MCF 10A (cell line): Measurements from ENCODE around the gene PAK2. TPM values are rescaled to one million over a fixed set of nuclear protein-coding genes. Genes with fewer than 3 reads are reported as not detected.

ENCODE experiments used
- BruUV-seq: library from RNA; stranded (reverse); fragments of 400-500 nt; replicated peaks from 2 replicates; lab custom pipeline; 2021; lab: Mats Ljungman, UMichigan
- CTCF ChIA-PET: fragments of 300-600 bp; sonication (Branson Sonifier 250); formaldehyde crosslinking; extraction: SDS; loops from one replicate; lab custom pipeline; 2021; ENCODE audit warnings: antibody characterized with exemption, inconsistent platforms; lab: Yijun Ruan, JAX
- POLR2A ChIA-PET: fragments of 300-600, 350-650 bp; sonication (Branson Sonifier 250); formaldehyde crosslinking; extraction: SDS; loops from one replicate; lab custom pipeline; 2020; ENCODE audit warnings: antibody characterized with exemption, inconsistent platforms; lab: Yijun Ruan, JAX
- DNase-seq: peaks from one replicate; pipeline ENCODE4 v3.0.0-alpha.2; 2018; ENCODE audit not compliant: unreplicated experiment
- H3K27ac Mint-ChIP-seq: one replicate; pipeline ENCODE4 v1.8.0; 2022; ENCODE audit warnings: mild to moderate bottlenecking, low read depth, mixed read lengths; ENCODE audit not compliant: unreplicated experiment
- H3K27me3 Mint-ChIP-seq: one replicate; pipeline ENCODE4 v1.8.0; 2022; ENCODE audit warnings: mixed read lengths; ENCODE audit not compliant: insufficient read depth, unreplicated experiment
- H3K36me3 Mint-ChIP-seq: one replicate; pipeline ENCODE4 v1.8.0; 2022; ENCODE audit warnings: mild to moderate bottlenecking, moderate library complexity, mixed read lengths; ENCODE audit not compliant: insufficient read depth, unreplicated experiment
- H3K4me1 Mint-ChIP-seq: one replicate; pipeline ENCODE4 v1.8.0; 2022; ENCODE audit warnings: mixed read lengths; ENCODE audit not compliant: insufficient read depth, unreplicated experiment
- H3K4me3 Mint-ChIP-seq: one replicate; pipeline ENCODE4 v1.8.0; 2022; ENCODE audit warnings: mild to moderate bottlenecking, moderate library complexity, mixed read lengths; ENCODE audit not compliant: unreplicated experiment
- H3K9me3 Mint-ChIP-seq: one replicate; pipeline ENCODE4 v1.8.0; 2022; ENCODE audit warnings: mixed read lengths; ENCODE audit not compliant: unreplicated experiment
- CTCF ChIP-seq: fragments of 200-600 bp; IDR thresholded peaks from one replicate; pipeline ENCODE4 v1.8.0; 2022; ENCODE audit warnings: antibody characterized with exemption, mild to moderate bottlenecking; ENCODE audit not compliant: unreplicated experiment
- intact Hi-C: fragments of 100-400 bp; cut with micrococcal nuclease; formaldehyde crosslinking; loops from 2 replicates; pipeline ENCODE4 v1.14.1; 2022
- total RNA-seq: library from RNA; stranded (reverse); gene quantifications from 2 replicates; pipeline ENCODE4 v1.2.3, GENCODE V29; 2022

PAK2 gene
- total RNA-seq, 1 experiment from 2014 or later, result 119 TPM

GRCh38 chr3:196790636-196791035 is 51.0 kb downstream of the PAK2 start:
- POLR2A ChIA-PET, result interaction anchor here (1.1 to 2.8 kb wide), 4 partner anchors 10 to 78 kb away, joined by 3 to 15 read pairs (median 6); partner anchors contain the start of genes CEP19, PAK2 and PIGX
- Mint-ChIP-seq H3K4me3 (no peak overlapping the region), H3K4me1 (peaks cover 19% of the 10 kb centered on the region), H3K27ac (peak overlapping the region; percentile 46), H3K27me3 (no peaks in the 10 kb centered on the region), H3K9me3 (no peaks in the 10 kb centered on the region), H3K36me3 (peaks cover 25% of the 10 kb centered on the region)
- no peak for TF ChIP-seq CTCF
- CTCF ChIA-PET, result interaction anchor here (2.2 kb wide), 1 partner anchor 11 kb away, joined by 6 read pairs; no protein-coding TSS in a partner anchor
- intact Hi-C loops, result no loop called here
- no peak for DNase-seq
- BruUV-seq, result no TSS peak

- no peak for TF ChIP-seq CTCF
- intact Hi-C loops, result loop anchor here (2.0 kb wide), 1 partner anchor 52 kb away; no protein-coding TSS in a partner anchor
- H3K9me3 Mint-ChIP-seq, result no peaks in the 10 kb centered on the region
- POLR2A ChIA-PET, result interaction anchor here (0.5 to 3.2 kb wide), 9 partner anchors 13 to 149 kb away, joined by 3 to 41 read pairs (median 6); partner anchors contain the start of genes CEP19, PAK2, PIGX and SENP5
- peak overlapping the region; percentile 71 for H3K27ac Mint-ChIP-seq
- DNase-seq, result peak; percentile 69
- BruUV-seq, result no TSS peak
- no peaks in the 10 kb centered on the region for H3K27me3 Mint-ChIP-seq
- H3K36me3 Mint-ChIP-seq, result peaks cover 18% of the 10 kb centered on the region
- H3K4me3 Mint-ChIP-seq, result peak overlapping the region; percentile 45
- CTCF ChIA-PET, result interaction anchor here (0.8 kb wide), 1 partner anchor 149 kb away, joined by 3 read pairs; no protein-coding TSS in a partner anchor
- H3K4me1 Mint-ChIP-seq, result peaks cover 24% of the 10 kb centered on the region
Measured at GRCh38 chr3:196792771-196793170, 53.1 kb downstream of the PAK2 start.

- intact Hi-C loops, result loop anchor here (2.0 kb wide), 1 partner anchor 52 kb away; no protein-coding TSS in a partner anchor
Measured at GRCh38 chr3:196793246-196793645, 53.6 kb downstream of the PAK2 start.

More at GRCh38 chr3:196793246-196793645, 53.6 kb downstream of the PAK2 start:
- Mint-ChIP-seq H3K36me3 (peaks cover 19% of the 10 kb centered on the region), H3K9me3 (no peaks in the 10 kb centered on the region), H3K27ac (peak overlapping the region; percentile 71), H3K4me1 (peaks cover 24% of the 10 kb centered on the region), H3K27me3 (no peaks in the 10 kb centered on the region), H3K4me3 (peak overlapping the region; percentile 45)
- no peak for TF ChIP-seq CTCF
- DNase-seq, result peak; percentile 91
- ChIA-PET CTCF (interaction anchor here (0.8 kb wide), 1 partner anchor 149 kb away, joined by 3 read pairs; no protein-coding TSS in a partner anchor), POLR2A (interaction anchor here (1.0 to 3.2 kb wide), 9 partner anchors 13 to 149 kb away, joined by 3 to 41 read pairs (median 7); partner anchors contain the start of genes CEP19, PAK2, PIGX and SENP5)
- BruUV-seq, result no TSS peak
